Activated T-cell treated with anti-CD3 and anti-CD28 coated beads for 48 hours (primary cell): ENCODE results near the gene PRRX1.

Source experiments
- DNase-seq: peaks from one replicate; pipeline ENCODE4 v3.0.0-alpha.2; 2020; ENCODE audit warnings: low read depth

Gene PRRX1

DNA sequence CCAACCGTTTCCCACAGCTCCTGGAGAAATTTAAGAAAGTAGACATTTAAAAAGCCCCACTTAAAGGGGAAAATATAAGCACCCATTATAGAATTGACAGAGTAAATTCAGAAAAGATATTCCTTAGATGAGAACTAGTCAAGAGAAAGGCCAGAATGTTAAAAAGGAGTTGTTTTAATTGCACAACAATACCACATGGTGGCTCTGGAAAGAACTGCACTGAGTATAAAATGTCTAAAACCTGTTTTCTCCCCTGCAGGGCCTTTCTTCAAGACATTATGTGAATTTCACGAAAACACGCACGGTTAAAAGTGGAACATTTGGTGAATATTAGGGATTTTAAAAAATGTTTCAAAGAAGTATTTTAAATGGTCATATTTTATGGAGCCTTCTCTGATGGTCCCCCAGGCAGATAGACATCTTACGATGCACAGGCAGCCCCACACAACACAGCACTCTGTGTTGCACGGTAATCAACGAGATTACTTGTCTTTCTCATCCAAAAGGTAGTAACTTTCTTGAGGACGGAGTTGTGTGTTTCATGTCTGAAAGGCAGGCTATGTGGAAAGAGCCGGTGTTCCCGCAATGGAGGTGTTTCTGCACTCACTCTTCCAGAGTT lies 101.9 kb downstream of the PRRX1 start:
- no peak for DNase-seq

DNA sequence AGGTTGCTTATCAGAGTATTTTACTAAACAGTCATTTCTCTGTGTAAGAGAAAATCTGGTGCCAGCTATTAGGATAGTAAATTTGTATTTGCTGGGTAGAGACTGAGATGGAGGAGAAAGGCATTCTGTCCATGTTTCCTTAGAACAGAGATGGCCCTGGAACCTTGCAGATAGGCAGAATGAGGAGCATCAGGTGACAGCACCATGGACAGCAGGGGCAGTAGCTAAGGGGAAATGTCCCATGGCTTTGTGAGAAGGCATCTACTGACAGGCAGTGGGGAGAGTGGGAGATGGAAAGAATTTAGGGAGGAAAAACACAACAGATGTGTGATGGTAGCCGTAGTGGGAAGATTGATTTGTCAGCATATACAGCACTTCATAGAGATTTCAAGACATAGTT lies 105.0 kb downstream of the PRRX1 start:
- DNase-seq: no peak

DNA sequence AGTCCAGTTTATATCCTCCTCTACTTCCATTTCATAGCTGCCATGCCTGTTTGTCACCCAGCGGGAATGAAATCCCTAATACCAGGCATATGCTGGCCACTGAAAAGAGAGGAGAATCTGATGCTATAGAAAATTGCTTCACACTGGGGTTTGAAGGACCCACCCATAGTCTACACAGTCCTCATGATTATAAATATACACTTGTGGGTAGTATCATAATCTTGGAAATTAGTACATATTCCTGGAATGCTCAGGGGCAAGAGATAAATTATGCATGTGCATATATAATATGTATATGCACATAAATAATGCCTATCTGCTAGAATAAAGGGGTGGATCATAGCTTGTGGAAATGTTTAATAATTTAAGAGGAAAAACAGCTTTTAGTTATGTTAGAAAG lies 105.8 kb downstream of the PRRX1 start:
- DNase-seq: no peak

DNA sequence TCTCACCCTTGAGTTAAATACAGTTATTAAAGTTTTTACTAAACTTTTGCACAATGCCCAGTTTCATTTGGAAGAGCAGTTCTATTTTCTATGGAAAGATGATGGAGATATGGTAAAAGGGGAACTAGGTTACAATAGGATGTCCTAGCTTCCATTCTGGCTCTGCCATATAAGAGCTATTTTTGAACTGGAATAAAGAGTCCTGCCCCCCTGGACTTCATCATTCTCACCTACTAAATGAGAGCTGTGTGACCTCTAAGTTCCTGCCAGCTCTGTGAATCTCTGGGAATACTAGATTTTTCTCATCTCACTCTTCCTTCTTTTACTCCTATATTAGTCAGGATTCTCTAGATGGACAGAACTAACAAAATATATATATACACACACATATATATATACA lies 106.3 kb downstream of the PRRX1 start:
- DNase-seq: no peak

DNA sequence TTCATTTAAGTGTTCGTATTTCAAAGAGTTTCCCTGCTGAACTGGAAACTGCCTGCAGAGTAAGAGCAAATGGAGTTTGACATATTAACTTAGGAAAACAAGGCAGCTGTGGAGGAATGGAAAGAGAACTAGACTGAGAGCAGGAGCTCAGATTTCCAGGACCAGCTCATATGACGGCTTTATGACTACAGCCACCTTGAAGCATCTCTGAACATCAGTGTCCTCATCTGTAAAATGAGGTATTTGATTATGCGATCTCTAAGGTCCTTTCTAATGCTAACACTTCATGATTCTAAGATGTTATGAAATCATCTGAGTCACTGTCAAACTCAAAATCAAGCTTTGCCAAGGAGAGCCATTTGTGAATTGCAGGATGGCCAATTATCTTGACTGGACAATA lies 112.3 kb downstream of the PRRX1 start:
- DNase-seq: no peak

DNA sequence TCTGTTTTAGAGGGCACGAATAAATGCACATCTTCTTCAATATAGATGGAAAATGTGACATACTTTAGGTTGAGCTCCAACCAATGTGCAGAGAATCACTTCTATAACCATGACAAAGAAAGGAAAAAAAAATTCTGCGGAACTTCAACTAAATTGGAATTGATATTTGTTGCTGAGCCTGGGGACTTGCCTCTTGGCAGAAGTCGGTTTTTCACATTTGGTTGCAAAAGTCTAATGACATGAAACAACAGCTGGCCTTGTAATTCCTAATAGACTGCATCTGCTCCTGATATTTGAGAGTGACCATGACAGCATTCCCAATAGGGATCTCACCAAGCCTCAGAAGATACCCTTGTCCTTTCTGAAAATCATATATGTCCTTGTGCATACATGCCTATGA lies 112.8 kb downstream of the PRRX1 start:
- no peak for DNase-seq
